Testis (tissue), 2 donors: ENCODE measurements around the gene MAN2C1.

Source experiments
- POLR2A ChIP-seq: fragments of 450-650 bp; IDR thresholded peaks from one replicate; pipeline ENCODE4 v1.6.1; 2017; ENCODE audit warnings: antibody characterized with exemption, mild to moderate bottlenecking, moderate library complexity
- TF ChIP-seq, protein P1 (sequence below), 3 experiments: fragments of 450-650 bp in 2 of 3; fragments of 200-600 bp in 1 of 3; sonication (generic) in 1 of 3; IDR thresholded peaks; one replicate each; pipeline ENCODE4 v1.5.1; 2016 to 2019; ENCODE audit warnings: antibody characterized with exemption in 3 of 3, mild to moderate bottlenecking in 2 of 3, moderate library complexity in 1 of 3

DNA sequence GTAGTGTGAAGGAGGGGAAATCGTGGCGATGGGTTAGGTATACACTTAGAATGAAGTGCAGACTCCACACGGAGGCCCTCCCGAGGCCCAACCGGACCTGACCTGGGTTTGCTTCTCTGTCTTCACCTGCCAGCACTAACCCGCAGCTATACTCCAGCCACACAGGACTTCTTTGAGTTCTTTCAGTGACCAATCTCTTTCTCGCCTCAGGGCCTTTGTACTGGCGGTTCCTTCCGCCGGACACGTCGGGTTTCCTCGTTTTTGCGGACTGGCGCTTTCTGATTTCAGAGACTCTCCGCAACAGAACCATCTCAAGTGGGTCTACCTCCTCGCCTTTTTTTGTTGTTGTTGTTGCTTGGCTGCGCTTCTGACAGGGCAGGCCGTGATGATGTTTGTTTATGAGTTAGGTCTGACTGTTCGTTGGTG lies 21.6 kb downstream of the MAN2C1 start, which contains the start of gene NEIL1:
- TF ChIP-seq POLR2A = no peak
- TF ChIP-seq, protein P1, sequence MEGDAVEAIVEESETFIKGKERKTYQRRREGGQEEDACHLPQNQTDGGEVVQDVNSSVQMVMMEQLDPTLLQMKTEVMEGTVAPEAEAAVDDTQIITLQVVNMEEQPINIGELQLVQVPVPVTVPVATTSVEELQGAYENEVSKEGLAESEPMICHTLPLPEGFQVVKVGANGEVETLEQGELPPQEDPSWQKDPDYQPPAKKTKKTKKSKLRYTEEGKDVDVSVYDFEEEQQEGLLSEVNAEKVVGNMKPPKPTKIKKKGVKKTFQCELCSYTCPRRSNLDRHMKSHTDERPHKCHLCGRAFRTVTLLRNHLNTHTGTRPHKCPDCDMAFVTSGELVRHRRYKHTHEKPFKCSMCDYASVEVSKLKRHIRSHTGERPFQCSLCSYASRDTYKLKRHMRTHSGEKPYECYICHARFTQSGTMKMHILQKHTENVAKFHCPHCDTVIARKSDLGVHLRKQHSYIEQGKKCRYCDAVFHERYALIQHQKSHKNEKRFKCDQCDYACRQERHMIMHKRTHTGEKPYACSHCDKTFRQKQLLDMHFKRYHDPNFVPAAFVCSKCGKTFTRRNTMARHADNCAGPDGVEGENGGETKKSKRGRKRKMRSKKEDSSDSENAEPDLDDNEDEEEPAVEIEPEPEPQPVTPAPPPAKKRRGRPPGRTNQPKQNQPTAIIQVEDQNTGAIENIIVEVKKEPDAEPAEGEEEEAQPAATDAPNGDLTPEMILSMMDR (IDR thresholded peaks at IDR 0.05) = no peak
